ENCODE measurements around the gene CCDC120.

DNA sequence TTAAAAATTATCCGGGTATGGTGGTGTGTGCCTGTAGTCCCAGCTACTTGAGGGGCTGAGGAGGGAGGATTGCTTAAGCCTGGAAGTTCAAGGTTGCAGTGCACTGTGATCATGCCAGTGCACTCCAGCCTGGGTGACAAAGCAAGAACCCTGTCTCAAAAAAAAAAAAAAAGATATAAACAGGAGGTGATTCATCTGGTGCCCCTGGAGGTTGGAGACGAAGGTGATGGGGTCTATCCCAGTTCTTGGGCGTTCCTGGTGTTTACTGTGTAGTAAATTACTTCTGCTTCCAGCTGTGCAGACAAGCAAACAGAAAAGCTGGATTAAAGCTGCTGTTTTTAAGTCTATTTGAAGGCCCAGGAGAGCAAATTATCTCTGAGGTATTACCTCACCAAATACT lies 44.8 kb downstream of the CCDC120 start:
- TF ChIP-seq, protein P1, sequence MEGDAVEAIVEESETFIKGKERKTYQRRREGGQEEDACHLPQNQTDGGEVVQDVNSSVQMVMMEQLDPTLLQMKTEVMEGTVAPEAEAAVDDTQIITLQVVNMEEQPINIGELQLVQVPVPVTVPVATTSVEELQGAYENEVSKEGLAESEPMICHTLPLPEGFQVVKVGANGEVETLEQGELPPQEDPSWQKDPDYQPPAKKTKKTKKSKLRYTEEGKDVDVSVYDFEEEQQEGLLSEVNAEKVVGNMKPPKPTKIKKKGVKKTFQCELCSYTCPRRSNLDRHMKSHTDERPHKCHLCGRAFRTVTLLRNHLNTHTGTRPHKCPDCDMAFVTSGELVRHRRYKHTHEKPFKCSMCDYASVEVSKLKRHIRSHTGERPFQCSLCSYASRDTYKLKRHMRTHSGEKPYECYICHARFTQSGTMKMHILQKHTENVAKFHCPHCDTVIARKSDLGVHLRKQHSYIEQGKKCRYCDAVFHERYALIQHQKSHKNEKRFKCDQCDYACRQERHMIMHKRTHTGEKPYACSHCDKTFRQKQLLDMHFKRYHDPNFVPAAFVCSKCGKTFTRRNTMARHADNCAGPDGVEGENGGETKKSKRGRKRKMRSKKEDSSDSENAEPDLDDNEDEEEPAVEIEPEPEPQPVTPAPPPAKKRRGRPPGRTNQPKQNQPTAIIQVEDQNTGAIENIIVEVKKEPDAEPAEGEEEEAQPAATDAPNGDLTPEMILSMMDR (conservative IDR thresholded peaks at IDR 0.05; ENCODE audit: low read length) = no peak
- no peak for TF ChIP-seq EZH2phosphoT487 (IDR thresholded peaks at IDR 0.05; ENCODE audit: borderline replicate concordance, low read depth, low read length)
